HG02970 (cell line): ENCODE measurements around the gene FNDC3B.

Source experiments
- ATAC-seq: cut with Tn5 transposase; IDR thresholded peaks from one replicate; pipeline ENCODE4 v1.9.1; 2021; ENCODE audit warnings: mild to moderate bottlenecking, moderate library complexity, moderate number of reproducible peaks; ENCODE audit not compliant: unreplicated experiment, low FRiP score

The FNDC3B gene

DNA sequence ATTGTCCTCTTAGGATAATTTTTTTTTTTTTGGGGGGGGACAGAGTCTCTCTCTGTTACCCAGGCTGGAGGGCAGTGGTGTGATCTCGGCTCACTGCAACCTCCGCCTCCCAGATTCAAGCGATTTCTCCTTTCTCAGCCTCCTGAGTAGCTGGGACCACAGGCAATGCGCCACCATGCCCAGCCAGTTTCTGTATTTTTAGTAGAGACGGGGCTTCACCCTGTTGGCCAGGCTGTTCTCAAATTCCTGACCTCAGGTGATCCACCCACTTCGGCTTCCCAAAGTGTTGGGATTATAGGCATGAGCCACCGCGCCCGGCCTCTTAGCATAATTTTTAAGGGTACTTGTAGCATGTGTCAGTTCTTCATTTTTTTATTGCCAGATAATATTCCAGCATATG lies 122.6 kb downstream of the FNDC3B start:
- ATAC-seq: no peak

DNA sequence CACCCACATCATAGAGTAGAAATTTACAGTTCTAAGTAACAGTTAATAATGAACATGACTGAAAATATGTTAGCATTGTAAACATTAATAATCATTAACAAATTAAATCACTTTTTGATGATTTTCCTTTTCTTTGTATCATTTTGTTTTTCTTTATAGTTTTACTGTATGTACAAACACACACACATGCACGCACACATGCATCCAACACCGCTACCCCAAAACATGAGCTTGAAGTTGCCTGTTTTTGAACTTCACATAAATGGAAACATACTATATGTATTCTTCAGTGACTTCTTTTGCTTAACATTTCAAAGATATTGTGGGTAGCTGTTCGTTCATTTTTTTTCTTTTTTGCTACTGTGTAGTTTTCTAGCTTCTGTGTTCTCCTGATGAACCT lies 123.9 kb downstream of the FNDC3B start:
- no peak for ATAC-seq

DNA sequence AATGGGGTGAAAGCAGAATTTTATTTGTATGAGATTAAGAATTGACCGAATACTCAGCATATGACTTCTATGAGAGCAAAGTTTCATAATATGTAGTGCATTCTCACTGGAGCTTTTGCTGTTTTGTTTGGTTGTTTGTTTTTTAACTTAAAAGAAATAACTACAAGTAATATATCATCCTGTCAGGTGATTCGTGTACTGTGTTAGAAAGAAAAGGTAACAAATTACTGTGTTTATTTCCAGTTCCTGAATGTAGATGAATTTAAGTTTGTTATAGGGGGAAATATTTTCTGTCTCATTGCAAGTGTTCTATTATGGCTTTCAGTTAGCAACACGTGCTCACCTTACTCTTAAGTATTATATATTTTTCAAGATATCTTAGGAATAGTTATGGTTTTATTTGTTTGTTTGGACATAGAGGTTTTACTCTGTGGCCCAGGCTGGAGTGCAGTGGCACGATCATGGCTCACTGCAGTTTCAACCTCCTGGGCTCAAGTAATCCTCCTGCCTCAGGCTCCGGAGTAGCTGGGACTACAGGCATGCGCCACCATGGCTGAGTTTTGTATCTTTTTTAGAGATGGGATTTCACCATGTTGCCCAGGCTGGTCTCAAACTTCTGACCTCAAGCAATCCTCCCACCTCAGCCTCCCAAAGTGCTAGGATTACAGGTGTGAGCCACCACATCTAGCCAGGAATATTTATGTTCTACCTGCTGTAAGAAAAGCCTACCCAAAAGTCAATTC lies 125.4 kb downstream of the FNDC3B start:
- ATAC-seq: no peak

DNA sequence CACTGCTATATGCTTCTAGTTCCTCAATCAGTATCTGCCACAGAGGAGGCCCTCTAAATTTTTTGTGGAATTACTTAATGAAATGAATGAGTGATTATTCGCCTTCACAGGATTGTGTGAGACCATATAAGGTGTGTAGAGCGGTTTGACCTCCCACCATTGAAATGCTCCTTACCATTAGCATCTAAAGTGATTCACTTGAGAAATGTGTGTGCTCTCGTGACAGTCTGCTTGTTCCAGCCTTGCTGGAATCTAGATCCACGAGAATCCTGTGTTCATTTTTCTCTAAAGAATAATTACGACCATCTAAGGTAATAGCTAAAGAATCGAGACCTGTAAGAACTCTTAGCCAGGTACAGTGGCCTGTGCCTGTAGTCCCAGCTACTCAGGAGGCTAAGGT lies 126.9 kb downstream of the FNDC3B start:
- ATAC-seq: no peak

DNA sequence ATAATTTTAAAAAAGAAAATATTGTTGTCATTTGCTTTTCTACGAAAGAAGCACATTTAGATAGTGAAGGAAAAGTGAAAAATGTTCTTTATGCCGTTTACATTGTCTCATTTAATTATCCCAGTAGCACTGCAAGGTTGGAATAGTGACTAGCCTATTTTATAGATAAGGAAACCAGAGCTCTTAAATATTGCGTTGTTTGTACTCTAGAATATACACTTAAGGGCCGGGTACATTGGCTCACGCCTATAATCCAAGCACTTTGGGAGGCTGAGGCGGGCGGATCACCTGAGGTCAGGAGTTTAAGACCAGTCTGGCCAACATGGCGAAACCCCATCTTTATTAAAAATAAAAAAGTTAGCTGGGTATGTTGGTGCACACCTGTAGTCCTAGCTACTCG lies 127.5 kb downstream of the FNDC3B start:
- ATAC-seq: no peak

DNA sequence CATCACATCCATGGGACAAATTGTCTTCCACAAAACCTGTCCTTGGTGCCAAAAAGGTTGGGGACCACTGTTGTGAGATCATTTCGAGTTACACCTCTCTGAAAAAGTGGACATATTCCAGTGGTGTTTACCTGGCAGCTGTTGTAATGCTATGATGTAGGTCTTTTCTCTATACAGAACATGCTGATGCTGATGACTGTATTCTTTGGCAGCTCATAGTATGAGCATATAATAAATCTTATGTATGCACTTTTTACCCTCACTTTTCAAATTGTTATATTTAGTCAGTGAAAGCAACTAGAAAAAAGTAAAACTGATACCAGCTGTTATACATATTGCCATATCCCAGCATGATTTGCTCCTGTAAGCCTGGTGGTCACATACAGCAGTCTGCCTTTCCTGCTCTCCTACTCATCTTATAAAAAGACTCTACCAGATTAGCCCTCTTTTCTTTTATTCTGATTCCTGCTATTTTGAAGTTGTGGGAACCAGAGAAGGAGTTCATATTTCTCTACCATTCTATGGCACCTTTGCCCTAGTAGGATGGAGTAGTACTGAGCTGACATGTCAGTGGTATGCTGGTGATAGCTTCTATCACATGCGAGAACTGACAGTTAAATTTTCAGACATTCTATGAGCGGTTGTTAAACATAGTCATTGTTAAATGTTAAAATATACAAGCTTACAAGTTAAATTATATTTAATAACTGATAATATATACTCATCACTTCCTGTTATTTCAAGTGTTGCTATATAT lies 128.7 kb downstream of the FNDC3B start:
- no peak for ATAC-seq

DNA sequence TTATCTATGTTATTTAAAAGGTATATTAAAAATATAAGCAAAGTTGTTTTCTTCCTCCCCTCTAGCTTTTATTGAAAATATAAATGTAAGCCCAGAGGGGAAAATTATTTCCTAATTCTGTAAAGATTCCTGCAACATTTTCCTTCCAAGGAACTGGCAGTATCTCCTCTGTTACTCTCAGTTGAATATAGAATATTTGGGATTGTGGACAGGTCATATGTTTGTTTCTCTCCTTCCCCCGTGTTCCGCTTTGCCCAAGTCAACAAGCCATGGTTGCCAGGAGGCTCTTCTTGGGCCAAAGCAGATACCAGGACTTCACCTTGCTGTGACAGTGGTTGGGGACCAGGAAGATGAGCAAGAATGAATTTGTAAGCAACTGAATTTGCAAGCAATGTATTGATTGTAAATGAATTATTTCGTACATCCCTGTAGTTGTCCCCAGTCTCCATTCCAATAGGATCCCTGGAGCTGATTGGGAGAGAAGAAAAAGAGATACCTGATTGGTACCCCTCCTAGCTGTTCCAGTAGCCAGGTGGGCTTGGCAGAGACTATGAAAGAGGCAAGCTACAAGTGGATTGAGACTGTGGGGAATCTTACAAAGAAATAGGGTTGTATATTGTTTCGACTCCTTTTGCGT lies 130.8 kb downstream of the FNDC3B start:
- ATAC-seq: no peak

DNA sequence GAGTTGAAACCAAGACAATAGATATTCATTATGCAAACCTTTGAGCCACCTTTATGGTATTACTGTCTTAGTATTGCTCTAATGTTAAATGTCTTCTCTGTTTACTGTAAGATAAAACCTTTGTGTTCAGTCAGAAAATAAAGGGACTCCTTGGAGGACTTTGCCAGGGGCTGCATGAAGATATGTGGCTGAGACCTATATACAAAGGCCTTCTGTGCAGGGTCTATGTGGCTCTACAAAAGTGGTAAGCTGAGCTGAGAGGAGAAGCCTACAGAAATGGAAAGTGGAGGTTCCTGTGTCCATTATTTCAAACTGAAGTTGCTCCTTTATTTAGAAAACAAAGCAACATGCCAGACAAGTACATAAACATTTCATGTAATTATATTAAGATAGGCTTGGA lies 131.5 kb downstream of the FNDC3B start:
- ATAC-seq: no peak

DNA sequence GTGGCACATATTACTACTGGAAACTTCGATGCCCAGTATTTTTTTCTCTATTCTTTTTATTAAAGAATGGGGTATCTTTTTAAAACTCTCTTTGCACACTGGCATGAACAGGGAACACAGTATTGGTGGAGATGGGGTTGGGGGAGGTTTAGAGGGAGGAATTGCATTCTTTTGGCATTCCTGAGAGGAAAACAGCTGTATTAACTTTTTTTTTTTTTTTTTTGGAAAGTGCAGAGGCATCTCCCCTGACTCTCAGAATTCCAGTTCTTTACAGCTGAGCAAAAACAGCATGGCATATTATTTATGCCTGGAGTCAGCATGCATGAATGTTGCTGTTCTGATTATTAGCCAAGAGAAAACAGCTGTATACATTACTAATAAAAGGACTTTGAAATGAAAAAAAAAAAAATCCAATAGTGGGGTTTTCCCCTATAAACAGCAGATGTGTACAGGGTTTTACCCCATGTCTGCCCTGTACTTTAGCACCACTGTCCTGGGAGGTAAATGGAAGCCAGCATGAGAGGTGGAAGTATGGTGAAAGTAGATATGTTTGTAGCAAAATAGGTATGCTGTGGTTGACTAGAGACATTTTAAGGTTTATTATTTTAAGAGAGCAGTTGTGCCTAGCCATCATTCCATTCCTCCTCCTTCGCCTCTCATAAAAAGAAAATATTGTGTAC lies 132.2 kb downstream of the FNDC3B start:
- ATAC-seq: no peak

DNA sequence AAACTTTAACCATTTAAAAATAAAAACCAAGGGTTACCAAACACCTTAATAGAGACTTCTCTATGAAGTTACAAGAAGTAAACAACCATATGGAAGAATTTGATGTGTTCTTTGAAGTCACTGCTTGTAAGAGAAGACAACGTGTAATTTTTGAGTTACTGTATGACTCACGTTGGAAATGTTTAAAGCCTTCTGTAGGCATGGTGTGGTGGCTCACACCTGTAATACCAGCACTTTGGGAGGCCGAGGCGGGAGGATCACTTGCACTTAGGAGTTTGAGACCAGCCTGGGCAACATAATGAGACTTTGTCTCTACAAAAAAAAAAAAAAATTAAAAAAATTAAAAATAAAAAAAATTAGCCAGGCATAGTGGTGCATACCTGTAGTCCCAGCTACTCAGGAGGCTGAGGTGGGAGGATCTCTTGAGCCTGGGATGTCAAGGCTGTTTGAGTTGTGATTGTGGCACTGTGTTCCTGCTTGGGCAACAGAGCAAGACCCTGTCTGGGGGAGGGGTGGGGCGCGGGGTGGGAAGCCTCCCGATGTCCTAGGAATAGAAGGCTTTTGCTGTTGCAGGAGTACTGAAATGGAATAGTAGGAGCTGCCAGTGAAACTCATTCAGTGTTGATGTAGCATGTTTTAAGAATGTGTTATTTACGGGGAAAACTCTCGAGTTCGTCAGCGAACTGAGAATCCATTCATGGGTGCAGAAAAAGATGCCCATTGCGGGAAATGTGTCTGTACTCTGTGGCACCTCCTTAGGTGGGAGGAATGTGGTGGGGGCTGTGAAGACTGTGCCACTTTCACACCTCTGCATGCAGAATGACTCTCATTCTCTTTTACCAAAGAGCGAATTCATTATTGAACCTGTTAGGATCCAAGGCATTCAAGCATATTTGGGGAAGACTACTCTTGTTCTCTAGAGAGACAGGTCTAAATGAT lies 134.2 kb downstream of the FNDC3B start:
- ATAC-seq: no peak

DNA sequence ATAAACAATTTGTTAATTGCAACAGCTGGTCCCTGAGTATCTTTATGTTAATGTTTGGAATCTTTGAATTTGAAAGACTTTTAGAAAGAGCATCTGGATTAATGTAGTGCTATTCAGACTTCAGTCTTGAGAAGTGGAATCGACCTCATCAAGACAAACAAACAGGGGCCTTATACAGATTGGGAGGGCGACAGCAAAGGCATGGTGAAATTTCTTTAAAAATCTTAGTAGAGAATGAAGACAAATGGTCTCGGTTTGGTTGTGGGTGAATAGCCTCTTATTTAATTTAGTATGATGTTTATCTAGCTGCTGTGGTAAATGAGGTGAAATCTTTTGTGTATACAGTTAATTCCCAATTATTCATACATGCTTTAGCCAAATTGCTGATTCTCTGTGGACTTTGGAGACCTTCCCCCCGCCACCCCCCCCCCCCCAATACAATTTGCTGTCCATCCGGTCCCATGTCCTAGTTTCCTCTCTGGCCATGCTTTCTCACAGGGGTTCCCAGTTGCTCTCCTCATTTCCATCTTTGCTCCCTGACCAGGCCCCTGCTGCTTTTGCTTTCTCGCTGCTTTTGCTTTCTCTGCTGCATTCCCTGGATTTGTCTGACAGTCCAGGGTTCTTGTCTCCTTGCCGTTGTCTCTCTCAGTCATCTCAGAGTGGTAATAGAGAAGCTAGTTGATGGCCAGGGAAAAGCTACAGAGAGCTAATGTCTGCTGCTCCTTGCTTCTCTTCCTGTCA lies 135.3 kb downstream of the FNDC3B start:
- ATAC-seq: no peak

DNA sequence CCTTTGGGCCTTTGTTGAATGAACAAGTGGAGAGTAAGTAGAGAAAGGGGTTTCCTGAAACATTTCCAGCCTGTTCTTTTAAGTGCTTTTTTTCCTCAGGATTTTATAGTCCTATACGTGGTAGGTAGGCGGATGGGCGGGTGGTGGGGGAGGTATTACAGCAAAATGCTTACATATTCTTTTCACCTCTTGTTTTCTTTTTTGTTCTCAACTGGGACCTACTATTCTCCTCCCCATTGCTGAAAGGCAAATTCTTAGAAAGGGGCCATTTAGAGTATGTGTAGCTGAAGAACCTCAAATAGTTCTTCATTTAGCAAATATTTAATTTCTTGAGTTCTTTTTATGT lies 135.8 kb downstream of the FNDC3B start:
- ATAC-seq: no peak

DNA sequence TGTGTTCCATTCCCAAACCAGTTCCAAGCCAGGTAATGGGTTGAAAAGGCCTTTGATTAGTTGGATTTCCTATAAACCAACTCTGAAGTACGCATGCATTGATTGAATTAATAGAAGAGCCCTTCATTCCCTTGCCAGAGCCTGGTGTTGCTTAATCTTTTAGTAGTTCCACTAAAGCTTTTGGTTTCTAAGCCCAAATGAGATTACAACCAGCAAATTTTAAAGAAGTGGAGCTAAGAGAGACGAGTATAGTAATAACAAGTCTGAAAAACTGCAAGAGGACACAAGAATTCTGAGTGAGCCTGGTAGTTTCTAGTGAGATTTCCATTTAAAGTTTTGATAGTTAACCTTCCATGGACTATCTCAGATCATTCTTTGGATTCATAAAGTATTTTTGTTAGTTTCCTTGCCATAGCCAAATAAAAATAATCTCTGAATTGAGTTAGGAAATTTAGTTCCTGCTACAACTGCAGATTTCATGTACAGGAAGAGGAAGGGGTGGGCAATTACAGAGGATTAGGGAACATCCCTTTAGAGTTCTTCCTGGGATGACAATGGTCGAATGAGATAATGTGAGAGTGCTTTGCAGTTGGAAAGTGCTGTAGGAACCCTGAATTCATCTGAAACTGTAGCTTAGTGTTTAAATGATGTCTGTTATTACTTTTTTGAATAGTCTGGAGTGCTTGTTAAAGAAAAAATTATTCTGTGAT lies 136.8 kb downstream of the FNDC3B start:
- ATAC-seq: no peak

DNA sequence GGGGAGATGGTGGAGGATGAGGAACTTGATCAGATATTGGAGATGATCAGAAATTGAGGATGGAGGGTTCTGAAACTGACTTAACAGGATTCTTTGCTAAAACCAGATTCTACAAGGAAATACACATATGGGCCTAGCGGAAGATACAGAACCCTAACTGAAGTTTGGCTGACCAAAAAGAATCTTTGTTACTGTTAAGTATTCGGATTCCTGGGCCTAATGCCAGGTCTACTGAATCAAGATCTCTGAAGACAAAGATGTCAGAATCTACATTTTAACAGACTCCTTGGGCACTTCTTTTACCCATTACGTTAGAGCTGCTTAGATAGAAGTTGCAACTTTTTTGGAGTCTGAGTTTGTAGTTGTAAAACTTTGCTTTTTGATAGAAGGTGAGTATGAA lies 137.7 kb downstream of the FNDC3B start:
- ATAC-seq: no peak

DNA sequence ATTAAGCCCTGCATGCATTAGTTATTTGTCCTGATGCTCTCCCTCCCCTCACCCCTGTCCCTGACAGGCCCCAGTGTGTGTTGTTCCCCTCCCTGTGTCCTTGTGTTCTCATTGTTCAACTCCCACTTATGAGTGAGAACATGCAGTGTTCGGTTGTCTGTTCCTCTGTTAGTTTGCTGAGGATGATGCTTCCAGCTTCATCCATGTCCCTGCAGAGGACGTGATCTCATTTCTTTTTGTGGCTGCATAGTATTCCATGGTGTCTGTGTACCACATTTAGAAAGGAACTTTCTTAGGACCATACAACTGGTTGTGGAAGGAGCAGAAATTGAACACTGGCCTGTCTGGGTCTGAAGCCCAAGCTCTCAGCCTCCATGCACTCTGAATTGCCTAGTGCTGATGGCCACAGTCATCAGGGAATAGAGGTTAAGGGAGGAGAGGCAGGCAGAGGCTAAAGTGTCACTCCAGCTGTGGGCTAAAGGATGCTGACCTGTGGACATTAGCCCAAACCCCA lies 138.5 kb downstream of the FNDC3B start:
- no peak for ATAC-seq

DNA sequence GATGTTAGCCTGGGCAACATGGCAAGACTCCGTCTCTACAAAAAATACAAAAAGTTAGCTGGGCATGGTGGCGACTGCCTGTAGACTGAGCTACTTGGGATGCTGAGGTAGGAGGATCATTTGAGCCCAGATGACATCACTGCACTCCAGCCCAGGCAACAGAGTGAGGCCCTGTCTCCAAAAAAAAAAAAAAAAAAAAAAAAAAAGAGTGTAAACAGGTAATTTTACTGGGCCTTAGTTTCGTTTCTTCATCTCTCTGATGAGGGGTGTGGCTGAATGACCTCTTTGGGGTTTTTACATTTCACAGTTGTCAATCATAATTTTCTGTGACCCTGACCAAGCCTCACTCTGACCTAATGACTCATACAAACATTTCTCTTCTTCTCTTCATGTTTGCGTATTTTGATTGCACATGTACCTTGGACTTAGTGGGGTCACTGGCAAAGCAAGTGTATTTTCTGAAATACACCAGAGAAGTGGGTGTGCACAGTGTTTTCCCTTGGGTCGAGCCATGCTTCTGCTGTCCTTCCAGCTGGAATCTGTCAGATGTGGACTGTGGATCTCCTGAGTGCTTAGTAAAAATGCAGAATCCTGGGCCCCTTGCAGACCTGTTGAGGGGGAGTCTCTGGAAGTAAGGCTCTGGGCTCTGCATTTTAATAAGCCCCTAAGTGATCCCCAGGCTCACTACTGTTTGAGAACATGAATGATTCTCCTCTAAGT lies 140.5 kb downstream of the FNDC3B start:
- ATAC-seq: no peak

DNA sequence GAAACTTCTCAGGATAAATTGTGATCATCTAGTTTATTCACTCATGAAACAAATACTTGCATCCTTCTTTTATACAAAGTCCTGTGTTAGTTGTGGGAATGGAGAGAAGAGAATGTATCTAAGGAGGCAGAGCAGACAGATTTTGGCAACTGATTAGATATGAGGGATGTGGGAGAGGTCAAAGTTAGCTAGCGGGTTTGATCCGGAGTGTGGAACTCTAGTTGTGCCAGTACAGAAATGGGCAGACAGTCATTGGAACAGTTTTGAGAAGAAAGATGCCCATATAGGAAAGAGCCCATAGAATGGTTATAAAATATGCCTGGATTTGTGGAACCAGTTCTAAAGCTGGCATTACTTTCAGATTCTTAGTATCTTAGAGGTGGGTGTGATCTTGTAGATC lies 141.1 kb downstream of the FNDC3B start:
- ATAC-seq: no peak
